H1 (cell line): Measurements from ENCODE around the gene LPCAT1. TPM values are rescaled to one million over a fixed set of nuclear protein-coding genes. Genes with fewer than 3 reads are reported as not detected.

Experiments used
- CTCF ChIA-PET: fragments of 300-600 bp; sonication (Branson Sonifier 250); formaldehyde crosslinking; loops from one replicate; lab custom pipeline; 2021; ENCODE audit not compliant: partially characterized antibody; lab: Charles Lee
- POLR2A ChIA-PET: fragments of 300-600 bp; sonication (Branson Sonifier 250); formaldehyde crosslinking; loops from one replicate; lab custom pipeline; 2021; ENCODE audit warnings: inconsistent platforms; ENCODE audit not compliant: partially characterized antibody; lab: Charles Lee
- DNase-seq, 2 experiments: peaks; one replicate each; pipeline versions ENCODE4 v3.0.0 to v3.0.0-alpha.2; 2010 to 2022; ENCODE audit warnings: low spot score in 2 of 2, low read depth in 1 of 2, mixed read lengths in 1 of 2
- FAIRE-seq: peaks from 2 replicates; lab custom pipeline; 2011; peaks lifted over from hg19 to GRCh38; lab: Jason Lieb, UNC
- H2AFZ ChIP-seq: 2 replicates; pipeline ENCODE4 v1.8.1; 2012; ENCODE audit warnings: low read length, inconsistent platforms
- H2AK5ac ChIP-seq: 2 replicates; pipeline ENCODE4 v1.6.1; 2013; ENCODE audit warnings: low read depth, low read length
- H2BK120ac ChIP-seq: replicated peaks from 2 replicates; pipeline ENCODE3; 2013; ENCODE audit warnings: low read depth, low read length, inconsistent platforms
- H2BK12ac ChIP-seq: 2 replicates; pipeline ENCODE4 v1.6.1; 2013; ENCODE audit warnings: low read depth, low read length
- H2BK15ac ChIP-seq: 2 replicates; pipeline ENCODE4 v1.6.1; 2013; ENCODE audit warnings: low read length
- H2BK20ac ChIP-seq: 2 replicates; pipeline ENCODE4 v1.6.1; 2013; ENCODE audit warnings: low read length
- H2BK5ac ChIP-seq: 2 replicates; pipeline ENCODE4 v1.6.1; 2013; ENCODE audit warnings: low read depth, low read length
- H3K14ac ChIP-seq: 2 replicates; pipeline ENCODE4 v1.6.1; 2013; ENCODE audit warnings: inconsistent platforms; ENCODE audit not compliant: insufficient read length
- H3K18ac ChIP-seq: 2 replicates; pipeline ENCODE4 v1.6.1; 2013; ENCODE audit warnings: low read length; ENCODE audit errors: extremely low read depth
- H3K23ac ChIP-seq: 2 replicates; pipeline ENCODE4 v1.6.1; 2013; ENCODE audit warnings: inconsistent platforms; ENCODE audit not compliant: insufficient read length
- H3K23me2 ChIP-seq: 2 replicates; pipeline ENCODE4 v1.6.1; 2013; ENCODE audit warnings: low read depth, low read length
- H3K27ac ChIP-seq: 2 replicates; pipeline ENCODE4 v1.6.1; 2011; ENCODE audit warnings: low read depth, low read length, inconsistent platforms
- H3K27me3 ChIP-seq, 4 experiments: replicated peaks in 1 of 4; 1 replicate in 1 of 4; 2 replicates in 3 of 4; pipeline versions ENCODE4 v1.6.1 to v1.8.1; 2011 to 2013; ENCODE audit warnings: low read length in 3 of 4, mild to moderate bottlenecking in 3 of 4, inconsistent platforms in 2 of 4, mixed read lengths in 2 of 4, moderate library complexity in 1 of 4; ENCODE audit not compliant: control insufficient read depth in 3 of 4, insufficient read depth in 3 of 4; ENCODE audit errors: extremely low read depth in 1 of 4
- H3K36me3 ChIP-seq, 4 experiments: 2 replicates each; pipeline versions ENCODE4 v1.6.1 to v1.8.1; 2011 to 2013; ENCODE audit warnings: mild to moderate bottlenecking in 4 of 4, low read length in 3 of 4, moderate library complexity in 2 of 4, control low read depth in 1 of 4, inconsistent platforms in 1 of 4; ENCODE audit not compliant: insufficient read depth in 4 of 4, control insufficient read depth in 2 of 4
- H3K4ac ChIP-seq: replicated peaks from 2 replicates; pipeline ENCODE3; 2013; ENCODE audit warnings: low read length, low read depth, mixed read lengths, inconsistent platforms; ENCODE audit not compliant: insufficient read length
- H3K4me1 ChIP-seq, 4 experiments: replicated peaks in 1 of 4; 1 replicate in 1 of 4; 2 replicates in 3 of 4; pipeline versions ENCODE4 v1.6.1 to v1.8.1; 2011 to 2013; ENCODE audit warnings: low read length in 3 of 4, inconsistent platforms in 2 of 4, mixed read lengths in 1 of 4; ENCODE audit not compliant: insufficient read depth in 4 of 4, control insufficient read depth in 3 of 4
- H3K4me2 ChIP-seq, 2 experiments: 2 replicates each; pipeline versions ENCODE4 v1.6.1 to v1.8.1; 2011 to 2013; ENCODE audit warnings: low read depth in 2 of 2, low read length in 2 of 2, control low read depth in 1 of 2, inconsistent platforms in 1 of 2, mild to moderate bottlenecking in 1 of 2; ENCODE audit not compliant: insufficient read depth in 1 of 2
- H3K4me3 ChIP-seq, 4 experiments: fragments of 200-600, 300-600 bp in 1 of 4; sonication (generic), shearing (Covaris generic), sonication (Bioruptor Twin) in 1 of 4; 2 replicates each; pipeline versions ENCODE4 v1.5.1 to v1.8.1; 2011 to 2016; ENCODE audit warnings: low read length in 4 of 4, low read depth in 3 of 4, control low read depth in 2 of 4, inconsistent platforms in 2 of 4, mild to moderate bottlenecking in 2 of 4, mixed read lengths in 1 of 4, moderate library complexity in 1 of 4; ENCODE audit not compliant: insufficient read depth in 2 of 4; ENCODE audit errors: extremely low read depth in 1 of 4
- H3K56ac ChIP-seq: replicated peaks from 2 replicates; pipeline ENCODE3; 2013; ENCODE audit warnings: low read depth, mild to moderate bottlenecking, mixed read lengths, low read length, inconsistent platforms; ENCODE audit not compliant: insufficient read length
- H3K79me1 ChIP-seq: 2 replicates; pipeline ENCODE4 v1.6.1; 2013; ENCODE audit warnings: low read depth, low read length, control low read depth
- H3K79me2 ChIP-seq, 2 experiments: 2 replicates each; pipeline versions ENCODE4 v1.6.1 to v1.8.1; 2012 to 2013; ENCODE audit warnings: low read length in 2 of 2, mild to moderate bottlenecking in 2 of 2, inconsistent platforms in 1 of 2; ENCODE audit not compliant: insufficient read depth in 2 of 2, control insufficient read depth in 1 of 2
- H3K9ac ChIP-seq, 4 experiments: replicated peaks in 1 of 4; 1 replicate in 1 of 4; 2 replicates in 3 of 4; pipeline versions ENCODE4 v1.6.1 to v1.8.1; 2011 to 2013; ENCODE audit warnings: low read depth in 3 of 4, low read length in 3 of 4, control low read depth in 2 of 4, mild to moderate bottlenecking in 2 of 4, moderate library complexity in 2 of 4, inconsistent platforms in 1 of 4; ENCODE audit errors: extremely low read depth in 1 of 4
- H3K9me3 ChIP-seq, 2 experiments: 2 replicates each; pipeline versions ENCODE4 v1.6.1 to v1.8.1; 2012 to 2013; ENCODE audit warnings: mild to moderate bottlenecking in 2 of 2, moderate library complexity in 2 of 2, control low read depth in 1 of 2, inconsistent platforms in 1 of 2, low read depth in 1 of 2, low read length in 1 of 2, mixed read lengths in 1 of 2; ENCODE audit not compliant: insufficient read depth in 2 of 2
- H4K20me1 ChIP-seq, 2 experiments: replicated peaks in 1 of 2; 2 replicates each; pipeline versions ENCODE3 to v1.8.1; 2011 to 2013; ENCODE audit warnings: inconsistent platforms in 2 of 2, low read length in 2 of 2, mild to moderate bottlenecking in 1 of 2; ENCODE audit not compliant: insufficient read depth in 2 of 2, control insufficient read depth in 1 of 2
- H4K5ac ChIP-seq: 2 replicates; pipeline ENCODE4 v1.6.1; 2013; ENCODE audit warnings: low read length, low read depth, mixed read lengths, inconsistent platforms; ENCODE audit not compliant: insufficient read length
- H4K8ac ChIP-seq: 2 replicates; pipeline ENCODE4 v1.8.0; 2013; ENCODE audit warnings: mild to moderate bottlenecking, moderate library complexity, low read length, inconsistent platforms; ENCODE audit not compliant: insufficient read depth; ENCODE audit errors: extremely low read depth
- H4K91ac ChIP-seq: replicated peaks from 2 replicates; pipeline ENCODE3; 2013; ENCODE audit warnings: low read length, mixed read lengths, inconsistent platforms; ENCODE audit not compliant: insufficient read length
- CEBPB ChIP-seq: IDR thresholded peaks from 2 replicates; pipeline ENCODE4 v1.6.1; 2012; ENCODE audit warnings: low read depth, low read length
- EGR1 ChIP-seq: IDR thresholded peaks from 2 replicates; pipeline ENCODE4 v1.6.1; 2011; ENCODE audit warnings: low read depth, low read length, borderline replicate concordance
- NRF1 ChIP-seq: IDR thresholded peaks from 2 replicates; pipeline ENCODE4 v1.6.1; 2011; ENCODE audit warnings: mild to moderate bottlenecking, low read depth, low read length, improper control_type of control experiment
- WGBS, 2 experiments: shearing (Covaris generic) in 1 of 2; methylation state at CpG; one replicate each; pipeline versions ENCODE4 v1.1.6 to v1.1.7; 2013 to 2015; ENCODE audit warnings: low lambda C conversion rate in 2 of 2, mixed read lengths in 2 of 2, inconsistent platforms in 1 of 2, low coverage in 1 of 2, missing lambda C conversion rate in 1 of 2; ENCODE audit not compliant: insufficient replicate concordance in 2 of 2, insufficient coverage in 1 of 2, insufficient read length in 1 of 2; ENCODE audit errors: extremely low coverage in 1 of 2, missing lambda C conversion rate in 1 of 2; 5-methylcytosine and 5-hydroxymethylcytosine counted together
- polyA plus RNA-seq, 7 experiments: library from polyadenylated mRNA; depleted of rRNA in 3 of 7; stranded (reverse) in 5 of 7; unstranded in 2 of 7; fragments of >200 nt in 5 of 7; fragments of 200-250 nt in 2 of 7; gene quantifications; 1 replicate in 5 of 7; 2 replicates in 1 of 7; 4 replicates in 1 of 7; pipeline versions ENCODE4 v1.2.1 to v1.2.3, GENCODE V29; 2011 to 2013; ENCODE audit warnings: missing spikeins in 2 of 7, mixed read lengths in 2 of 7
- total RNA-seq: library from RNA; stranded (reverse); fragmentation: NEBNext Ultra II Directional; extraction: Animal tissue kit (Norgen Biotek cat#: 25700); gene quantifications from 2 replicates; pipeline ENCODE4 v1.2.1, GENCODE V29; 2021

The LPCAT1 gene
- total and polyA plus RNA-seq, 2 of the 8 experiments (the other 6 are each of a cell fraction or from before 2014, with no cell fraction given) = 107 to 260 TPM

GRCh38 chr5:1419476-1420210 lies 104.1 kb downstream of the LPCAT1 start:
- no peaks in the 10 kb centered on the region for H3K79me2 ChIP-seq
- no peak overlapping the region for H4K5ac ChIP-seq
- FAIRE-seq = no peak
- peaks cover 0 to 8% of the 10 kb centered on the region in 2 experiments for H4K20me1 ChIP-seq
- TF ChIP-seq EGR1 (no peak), NRF1 (no peak), CEBPB (no peak)
- TF ChIP-seq, all 59 proteins: peak for 0
- Histone ChIP-seq H3K56ac (no peak overlapping the region), H3K27me3 (no peaks in the 10 kb centered on the region), H2BK5ac (no peak overlapping the region), H3K27ac (no peak overlapping the region), H3K23me2 (peaks cover 10% of the 10 kb centered on the region; the same call in 1 of the 2 replicates), H3K9ac (no peak overlapping the region), H4K91ac (no peak overlapping the region), H3K18ac (no peak overlapping the region), H3K4me1 (no peaks in the 10 kb centered on the region), H3K79me1 (no peaks in the 10 kb centered on the region), H3K4me2 (no peak overlapping the region), H2BK120ac (no peak overlapping the region), H2BK12ac (no peak overlapping the region), H3K23ac (no peak overlapping the region), H2BK20ac (no peak overlapping the region), H3K9me3 (peaks cover 6 to 22% of the 10 kb centered on the region in 2 experiments; a peak in 2 of 4 replicates), H3K14ac (no peak overlapping the region), H2AFZ (no peak overlapping the region), H3K4me3 (no peak overlapping the region), H2BK15ac (no peak overlapping the region), H2AK5ac (no peak overlapping the region), H4K8ac (no peak overlapping the region), H3K4ac (no peak overlapping the region), H3K36me3 (no peaks in the 10 kb centered on the region)
- DNase-seq = no peak
- 78% methylated on average over 9 of the region's 11 CpGs; no CpG with 5 or more reads in 1 of the 2 experiments for WGBS, 2 experiments
- ChIA-PET POLR2A (no interaction called here), CTCF (interaction anchor here (1.5 kb wide), 1 partner anchor 18 kb away, joined by 3 read pairs; no protein-coding TSS in a partner anchor)
